GM20431 (cell line): ENCODE measurements around the gene ZNF75A.

ENCODE experiments used
- in situ Hi-C: fragments of 300-500 bp; cut with MseI, MboI; formaldehyde crosslinking; loops from one replicate; pipeline ENCODE4 v1.15.0; 2020; ENCODE audit warnings: low sequenced_read_pairs; ENCODE audit not compliant: unreplicated experiment

The ZNF75A gene

DNA sequence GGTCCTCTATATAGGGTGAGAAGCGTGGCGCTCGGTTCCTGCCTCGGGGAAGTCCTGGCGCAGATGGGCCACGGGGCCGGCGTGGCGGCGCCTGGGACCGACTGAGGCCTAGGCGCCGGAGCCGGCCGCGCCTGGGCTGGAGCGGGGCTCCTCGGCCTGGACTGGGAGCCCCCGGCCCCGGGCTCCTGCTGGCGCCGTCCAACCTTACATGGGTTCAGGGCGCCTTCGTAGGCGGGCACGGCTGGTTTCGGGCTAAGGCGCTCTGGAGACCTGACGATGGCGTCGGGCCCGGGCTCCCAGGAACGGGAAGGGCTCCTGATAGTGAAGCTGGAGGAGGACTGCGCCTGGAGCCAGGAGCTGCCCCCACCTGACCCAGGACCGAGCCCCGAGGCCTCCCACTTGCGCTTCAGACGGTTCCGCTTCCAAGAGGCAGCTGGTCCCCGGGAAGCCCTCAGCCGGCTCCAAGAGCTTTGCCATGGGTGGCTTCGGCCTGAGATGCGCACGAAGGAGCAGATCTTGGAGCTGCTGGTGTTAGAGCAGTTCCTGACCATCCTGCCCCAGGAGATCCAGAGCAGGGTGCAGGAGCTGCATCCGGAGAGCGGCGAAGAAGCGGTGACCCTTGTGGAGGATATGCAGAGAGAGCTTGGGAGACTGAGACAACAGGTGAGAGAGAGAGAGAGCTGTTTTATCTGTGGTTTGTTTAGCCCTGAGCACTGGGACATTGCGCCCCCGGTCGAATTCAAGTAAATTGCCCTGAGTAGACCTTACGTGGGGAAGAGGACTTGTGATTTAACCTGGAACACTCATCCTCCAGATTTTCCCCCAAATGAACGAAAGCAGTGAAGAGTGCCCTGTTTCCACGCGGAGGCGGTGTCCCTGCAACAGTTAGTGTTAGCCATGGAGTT is 21.5 kb upstream of the ZNF75A start:
- in situ Hi-C loops = no loop called here

DNA sequence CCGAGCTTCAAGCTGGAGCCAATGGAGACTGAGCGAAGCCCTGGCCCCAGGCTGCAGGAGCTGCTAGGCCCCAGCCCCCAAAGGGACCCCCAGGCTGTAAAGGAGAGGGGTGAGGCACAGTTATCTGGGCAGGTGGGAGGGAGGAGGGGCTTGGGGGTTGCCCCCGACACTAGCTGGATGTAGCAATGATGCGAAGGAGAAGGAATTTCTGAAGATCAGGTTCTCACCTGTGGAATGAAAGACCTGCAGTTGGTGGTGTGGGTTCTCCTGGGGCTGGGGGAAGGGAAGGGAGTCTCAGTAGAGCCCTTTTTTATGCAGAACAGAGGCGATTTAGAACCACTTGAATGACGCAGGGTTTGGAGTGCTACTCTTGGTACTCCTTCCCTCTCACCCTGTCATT is 20.2 kb upstream of the ZNF75A start:
- in situ Hi-C loops = no loop called here

DNA sequence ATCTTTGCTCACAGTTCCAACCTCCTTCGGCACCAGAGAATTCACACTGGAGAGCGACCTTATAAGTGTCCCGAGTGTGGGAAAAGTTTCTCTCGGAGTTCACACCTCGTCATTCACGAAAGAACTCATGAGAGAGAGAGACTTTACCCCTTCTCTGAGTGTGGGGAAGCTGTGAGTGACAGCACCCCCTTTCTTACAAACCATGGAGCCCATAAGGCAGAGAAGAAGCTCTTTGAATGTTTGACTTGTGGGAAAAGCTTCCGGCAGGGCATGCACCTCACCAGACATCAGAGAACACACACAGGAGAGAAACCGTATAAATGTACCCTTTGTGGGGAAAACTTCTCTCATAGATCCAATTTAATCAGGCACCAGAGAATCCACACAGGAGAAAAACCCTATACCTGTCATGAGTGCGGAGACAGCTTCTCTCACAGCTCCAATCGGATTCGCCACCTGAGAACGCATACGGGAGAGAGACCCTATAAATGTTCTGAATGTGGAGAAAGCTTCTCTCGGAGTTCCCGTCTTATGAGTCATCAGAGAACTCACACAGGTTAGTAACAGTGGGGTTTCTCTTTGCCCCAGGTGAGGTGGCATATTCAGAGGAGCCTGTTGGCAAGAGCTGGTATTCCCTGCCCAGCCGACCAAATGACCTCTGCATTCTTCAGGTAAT is 15.2 kb upstream of the ZNF75A start:
- in situ Hi-C loops = no loop called here

DNA sequence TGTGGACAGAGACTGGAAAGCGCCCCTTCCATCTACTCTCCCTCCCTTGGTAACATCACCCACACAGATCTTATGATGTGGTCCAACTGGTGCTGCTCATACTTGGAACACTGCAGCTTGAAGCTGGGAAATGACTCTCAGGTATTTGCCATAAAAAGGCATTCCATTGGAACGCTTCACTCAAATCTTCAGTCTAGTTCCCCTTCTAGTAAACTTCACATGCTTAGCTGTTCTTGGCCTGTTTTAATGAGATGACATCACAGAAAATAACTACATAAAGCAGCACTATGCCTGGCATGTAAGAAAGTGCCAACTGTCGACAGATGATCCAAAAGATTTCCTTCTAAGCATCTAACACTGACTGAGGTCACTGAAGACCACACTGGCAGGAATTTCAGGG is 12.7 kb upstream of the ZNF75A start:
- in situ Hi-C loops = no loop called here

DNA sequence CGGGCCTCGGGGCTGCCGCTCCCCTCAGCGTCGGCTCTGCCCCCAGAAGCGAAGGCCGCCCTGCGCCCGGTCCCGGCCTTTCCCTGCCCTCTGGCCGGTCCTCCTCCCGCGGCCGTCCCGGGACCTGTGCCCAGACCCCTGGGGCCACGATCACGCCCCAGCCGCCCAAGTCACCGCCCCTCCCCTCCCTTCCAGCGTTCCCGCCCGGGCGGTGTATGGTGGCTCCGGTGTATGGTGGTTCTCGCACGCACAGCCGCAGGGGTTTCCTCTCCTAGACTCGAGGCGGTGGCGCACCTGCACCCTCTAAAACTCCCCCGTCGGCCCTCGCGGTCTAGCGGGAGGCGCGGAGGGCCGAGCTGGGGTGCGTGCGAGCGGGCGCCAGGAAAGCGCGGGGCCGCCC is 10.1 kb upstream of the ZNF75A start:
- in situ Hi-C loops = no loop called here

DNA sequence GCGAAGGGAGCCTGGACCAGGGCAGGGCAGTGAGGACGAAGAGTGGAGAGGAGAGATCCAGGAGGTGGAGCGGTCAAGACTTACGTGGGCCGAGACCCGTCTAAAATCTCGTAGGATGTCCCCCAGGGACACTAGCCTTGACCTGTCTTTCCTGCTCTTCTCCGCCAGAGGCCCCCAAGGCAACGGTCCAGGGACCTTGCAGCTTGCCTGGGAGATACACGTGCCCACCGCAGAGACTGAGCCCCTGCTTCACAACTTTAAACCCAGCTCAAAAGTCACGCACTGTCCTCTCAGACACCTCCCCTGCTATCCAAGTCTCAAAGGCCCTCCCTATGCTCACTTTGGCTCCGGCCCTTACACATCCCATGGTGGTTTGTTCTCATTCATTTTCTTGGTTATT is 9.5 kb upstream of the ZNF75A start:
- in situ Hi-C loops = no loop called here

DNA sequence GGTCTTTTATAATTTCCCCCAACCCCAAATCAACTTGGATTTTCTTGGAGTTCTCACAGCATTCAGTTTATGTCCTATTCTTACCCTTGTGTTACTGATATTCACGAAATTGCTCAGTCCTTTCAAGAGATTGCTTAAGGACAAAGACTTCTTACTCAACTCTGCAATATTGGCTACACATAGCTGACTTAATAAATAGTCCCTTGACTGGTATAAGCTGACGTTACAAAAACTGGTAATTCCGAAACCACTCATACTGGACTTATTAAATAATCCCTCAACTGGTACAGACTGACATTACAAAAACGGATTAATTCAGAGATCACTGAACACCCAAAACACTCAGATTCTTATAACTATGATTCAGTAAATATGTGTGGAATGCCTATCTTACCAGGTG is 927 bp upstream of the ZNF75A start:
- in situ Hi-C loops = no loop called here

DNA sequence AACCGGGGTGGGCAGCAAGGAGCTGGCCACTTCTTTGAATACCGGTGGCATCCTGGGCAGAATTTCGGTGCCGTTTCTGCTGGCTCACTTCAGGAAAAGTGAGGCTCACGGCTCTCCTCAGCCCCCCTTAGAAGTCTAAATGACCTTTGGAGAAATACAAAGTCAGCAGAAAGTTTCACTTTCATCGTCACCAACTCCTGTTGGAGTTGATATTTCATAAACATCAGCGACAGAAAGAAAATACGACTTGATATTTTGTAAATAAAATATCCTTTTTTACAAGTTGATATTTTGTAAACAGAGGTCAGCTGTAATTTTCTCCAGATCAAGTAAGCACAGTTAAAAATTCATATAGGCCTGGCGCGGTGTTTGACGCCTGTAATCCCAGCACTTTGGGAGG is 781 bp downstream of the ZNF75A start:
- in situ Hi-C loops = no loop called here

DNA sequence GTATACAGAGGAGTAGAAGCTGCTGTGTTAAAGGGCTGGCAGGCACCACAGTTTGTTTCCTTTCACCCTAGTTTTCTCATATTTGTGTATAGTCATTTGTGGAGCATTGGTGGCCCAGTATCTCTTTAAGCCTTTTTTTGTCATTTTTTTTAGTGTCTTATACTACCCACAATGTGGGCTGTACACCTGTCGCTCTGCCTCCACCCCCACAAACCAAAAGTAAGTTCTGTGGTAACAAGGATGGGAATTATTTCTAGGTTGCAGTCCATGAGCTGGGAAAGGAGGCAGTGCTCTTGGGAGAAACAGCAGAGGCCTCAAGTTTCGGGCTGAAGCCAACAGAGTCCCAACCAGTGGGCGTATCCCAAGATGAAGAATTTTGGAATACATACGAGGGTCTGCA is 6.2 kb downstream of the ZNF75A start:
- in situ Hi-C loops = no loop called here

DNA sequence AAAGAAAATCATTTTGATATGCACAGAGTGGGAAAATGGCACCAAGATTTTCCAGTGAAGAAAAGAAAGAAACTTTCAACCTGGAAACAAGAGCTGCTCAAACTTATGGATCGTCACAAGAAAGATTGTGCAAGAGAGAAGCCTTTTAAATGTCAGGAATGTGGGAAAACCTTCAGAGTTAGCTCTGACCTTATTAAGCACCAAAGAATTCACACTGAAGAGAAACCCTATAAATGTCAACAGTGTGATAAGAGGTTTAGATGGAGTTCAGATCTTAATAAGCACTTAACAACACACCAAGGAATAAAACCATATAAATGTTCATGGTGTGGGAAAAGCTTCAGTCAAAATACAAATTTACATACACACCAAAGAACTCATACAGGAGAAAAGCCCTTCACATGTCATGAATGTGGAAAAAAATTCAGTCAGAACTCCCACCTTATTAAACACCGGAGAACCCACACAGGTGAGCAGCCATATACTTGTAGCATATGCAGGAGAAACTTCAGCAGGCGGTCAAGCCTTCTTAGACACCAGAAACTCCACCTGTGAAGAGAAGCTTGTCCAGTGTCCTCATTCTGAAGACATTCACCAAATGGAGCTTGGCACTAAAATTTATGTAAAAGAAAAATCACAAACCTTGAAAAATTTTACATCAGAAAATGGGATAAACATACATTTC is 12.2 kb downstream of the ZNF75A start:
- in situ Hi-C loops = no loop called here

DNA sequence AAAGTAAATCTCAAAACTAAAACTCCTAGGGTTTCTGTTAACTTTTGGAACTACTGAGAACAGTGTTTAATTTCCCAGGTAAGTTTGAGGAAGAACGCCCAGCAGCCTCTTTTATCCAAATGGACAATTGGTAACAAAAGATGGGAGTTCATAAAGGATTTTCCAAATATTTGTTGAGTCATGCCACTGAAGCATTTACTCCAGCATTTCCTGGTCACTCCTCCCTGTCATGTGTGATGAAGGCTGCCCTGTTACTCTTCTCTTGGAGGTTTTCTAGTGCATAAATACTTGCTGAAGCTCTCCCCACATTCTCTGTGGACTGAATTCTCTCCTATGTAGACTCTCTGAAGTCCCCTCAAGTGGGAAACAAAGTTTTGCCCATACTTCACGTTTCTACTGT is 16.5 kb downstream of the ZNF75A start:
- in situ Hi-C loops = no loop called here

DNA sequence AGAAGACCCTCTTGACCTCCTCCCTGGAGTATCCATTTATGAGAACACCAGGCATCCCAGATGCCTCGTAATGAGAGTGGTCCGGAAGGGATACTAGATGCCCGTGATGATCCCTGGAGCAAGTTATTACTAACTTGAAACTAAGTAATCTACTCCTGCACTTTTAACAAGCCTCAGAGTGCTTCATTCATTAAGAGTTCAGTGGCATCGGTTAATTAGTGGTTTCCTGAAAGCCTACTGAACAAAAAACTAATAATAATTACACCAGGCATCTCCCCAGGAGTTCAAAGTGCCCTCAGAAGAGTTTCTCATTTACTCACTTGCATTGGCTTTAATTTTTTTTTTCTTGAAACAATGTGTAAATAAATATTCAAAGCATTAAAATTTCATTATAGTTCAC is 22.2 kb downstream of the ZNF75A start:
- in situ Hi-C loops = no loop called here

DNA sequence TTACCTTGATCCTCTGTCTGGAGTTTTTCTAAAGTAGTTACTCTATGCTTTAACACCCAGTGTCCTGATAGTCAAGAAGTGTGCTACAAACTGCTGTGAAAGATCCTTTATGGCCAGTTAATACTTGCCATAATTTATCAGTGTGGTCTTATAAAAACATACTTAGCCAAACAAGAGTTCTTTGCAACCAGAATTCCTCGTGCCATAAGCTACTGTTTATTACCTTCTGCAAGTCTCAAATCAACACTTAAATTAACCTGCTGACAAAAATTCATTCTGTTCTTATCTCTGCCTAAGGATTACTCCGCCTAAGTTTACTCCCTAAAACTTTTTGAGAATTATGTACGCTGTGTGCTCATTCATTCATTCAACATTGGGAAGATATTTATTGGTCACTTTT is 22.8 kb downstream of the ZNF75A start:
- in situ Hi-C loops = no loop called here

DNA sequence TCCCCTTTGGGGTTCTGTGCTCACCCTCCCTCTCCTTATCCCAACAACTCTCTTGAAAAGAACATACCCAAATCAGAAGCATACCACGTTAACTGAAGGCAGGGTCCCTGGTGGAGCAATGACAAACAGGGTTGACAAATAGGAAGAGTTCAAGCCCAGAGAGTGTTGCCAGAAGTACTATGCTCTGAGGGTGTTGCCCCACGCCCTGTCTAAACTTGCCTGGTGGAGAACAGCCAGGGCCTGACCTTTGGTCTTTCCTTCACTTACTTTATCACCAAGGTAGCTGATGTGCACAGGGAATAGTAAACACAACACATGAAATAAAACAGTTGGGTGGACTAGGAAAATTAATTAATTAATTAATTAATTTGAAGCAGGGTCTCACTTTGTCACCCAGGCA is 23.3 kb downstream of the ZNF75A start:
- in situ Hi-C loops = no loop called here

DNA sequence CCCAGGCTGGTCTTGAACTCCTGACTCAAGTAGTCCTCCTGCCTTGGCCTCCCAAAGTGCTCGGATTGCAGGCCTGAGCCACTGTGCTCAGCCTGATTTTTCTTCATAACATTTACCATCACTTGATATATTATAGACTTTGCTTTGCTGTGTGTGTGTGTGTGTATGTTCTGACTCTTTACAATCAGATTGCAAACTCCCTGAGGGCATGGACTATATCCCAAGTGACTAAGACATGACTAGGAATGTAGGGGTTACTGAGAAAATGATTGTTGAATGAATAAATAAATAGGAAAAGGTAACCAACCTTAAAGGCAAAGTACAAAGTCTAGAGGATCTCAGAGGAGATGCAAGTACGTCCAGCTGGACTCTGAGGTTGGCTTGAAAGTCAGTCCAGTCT is 40.7 kb downstream of the ZNF75A start:
- in situ Hi-C loops = no loop called here

DNA sequence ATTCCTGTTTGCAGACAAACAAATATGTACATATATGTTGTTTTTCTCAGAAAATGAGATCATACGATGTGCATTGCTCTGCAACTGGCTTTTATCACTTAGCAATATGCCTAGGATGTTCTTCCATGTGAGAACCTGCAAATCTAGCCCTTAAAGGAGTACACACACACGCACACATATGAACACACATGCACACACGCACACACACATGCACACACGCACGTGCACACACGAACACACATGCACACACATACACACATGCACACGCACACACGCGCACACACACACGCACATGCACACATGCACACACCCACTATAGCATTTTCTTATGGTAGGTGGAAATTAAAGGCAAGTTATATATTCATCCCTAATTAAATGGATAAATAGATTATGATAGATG is 42.3 kb downstream of the ZNF75A start:
- in situ Hi-C loops = no loop called here

DNA sequence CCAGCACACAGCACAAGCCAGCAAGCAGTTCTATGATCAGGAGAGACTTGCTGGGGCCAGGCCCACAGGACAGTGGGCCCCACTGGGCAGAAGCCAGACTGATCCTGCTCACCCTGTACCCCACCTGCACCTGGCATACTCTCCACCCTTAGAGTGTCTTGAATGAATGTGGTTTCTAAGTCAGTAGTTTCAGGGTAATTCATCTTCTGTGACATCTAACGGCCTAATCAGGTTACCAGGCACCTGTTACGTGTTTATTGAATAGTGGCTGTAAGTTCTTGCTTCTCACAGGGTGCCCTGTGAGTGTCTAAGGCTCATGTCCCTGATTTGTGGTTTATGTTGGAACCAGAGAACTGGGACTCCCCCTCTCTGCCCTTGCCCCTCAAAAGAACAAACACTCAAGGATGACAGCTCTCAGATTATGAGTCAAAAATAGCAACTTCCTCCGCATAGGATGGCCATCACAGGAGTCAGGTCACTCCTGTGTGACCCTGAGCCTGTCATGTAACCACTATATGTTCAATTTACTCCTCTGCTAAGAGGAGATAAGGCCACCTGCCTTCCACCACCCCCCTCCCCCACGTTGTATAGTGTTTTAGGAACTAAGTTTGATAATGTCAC is 43.4 kb downstream of the ZNF75A start:
- in situ Hi-C loops = no loop called here

DNA sequence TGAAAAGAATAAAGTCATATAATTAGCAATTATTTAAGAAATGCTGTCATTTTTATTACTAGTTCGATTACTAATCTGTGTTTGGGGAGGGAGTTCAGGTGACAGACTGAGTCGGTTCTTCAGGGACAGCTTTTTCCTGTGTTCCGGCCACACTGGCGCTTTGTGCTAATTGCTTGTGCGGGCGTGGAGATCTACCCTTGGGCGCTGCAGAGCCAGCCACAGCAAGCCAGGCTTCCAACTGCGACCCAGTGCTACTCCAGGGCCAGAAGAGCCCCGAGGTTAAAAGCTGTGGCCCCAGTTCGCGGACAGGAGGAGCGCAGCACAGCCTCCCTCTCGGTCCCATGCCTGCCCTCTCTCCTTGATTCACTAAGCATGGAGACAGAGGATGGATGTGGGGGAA is 43.9 kb downstream of the ZNF75A start:
- in situ Hi-C loops = no loop called here

DNA sequence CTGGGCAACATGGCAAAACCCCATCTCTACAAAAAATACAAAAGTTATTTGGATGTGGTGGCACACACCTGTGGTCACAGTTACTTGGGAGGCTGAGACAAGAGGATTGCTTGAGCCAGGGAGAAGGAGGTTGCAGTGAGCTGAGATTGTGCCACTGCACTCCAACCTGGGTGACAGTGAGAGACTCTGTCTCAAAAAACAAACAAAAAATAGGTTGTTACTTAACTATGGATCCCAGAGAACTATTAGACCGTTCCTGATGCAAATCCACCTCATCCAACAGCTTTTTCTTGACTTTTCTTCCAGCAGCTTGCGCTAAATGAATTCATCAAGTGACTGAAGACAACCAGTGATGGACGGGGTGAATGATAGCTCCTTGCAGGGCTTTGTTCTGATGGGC is 50.3 kb downstream of the ZNF75A start, which contains the start of gene OR2C1:
OR2C1 (plus strand) TSS at position 301 of the 400 bp plus-strand sequence; CDS start at position 353, 52 bp downstream.
- in situ Hi-C loops = no loop called here

DNA sequence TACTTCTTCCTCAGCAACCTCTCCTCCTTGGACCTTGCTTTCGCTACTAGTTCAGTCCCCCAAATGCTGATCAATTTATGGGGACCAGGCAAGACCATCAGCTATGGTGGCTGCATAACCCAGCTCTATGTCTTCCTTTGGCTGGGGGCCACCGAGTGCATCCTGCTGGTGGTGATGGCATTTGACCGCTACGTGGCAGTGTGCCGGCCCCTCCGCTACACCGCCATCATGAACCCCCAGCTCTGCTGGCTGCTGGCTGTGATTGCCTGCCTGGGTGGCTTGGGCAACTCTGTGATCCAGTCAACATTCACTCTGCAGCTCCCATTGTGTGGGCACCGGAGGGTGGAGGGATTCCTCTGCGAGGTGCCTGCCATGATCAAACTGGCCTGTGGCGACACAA is 50.8 kb downstream of the ZNF75A start:
- in situ Hi-C loops = no loop called here

DNA sequence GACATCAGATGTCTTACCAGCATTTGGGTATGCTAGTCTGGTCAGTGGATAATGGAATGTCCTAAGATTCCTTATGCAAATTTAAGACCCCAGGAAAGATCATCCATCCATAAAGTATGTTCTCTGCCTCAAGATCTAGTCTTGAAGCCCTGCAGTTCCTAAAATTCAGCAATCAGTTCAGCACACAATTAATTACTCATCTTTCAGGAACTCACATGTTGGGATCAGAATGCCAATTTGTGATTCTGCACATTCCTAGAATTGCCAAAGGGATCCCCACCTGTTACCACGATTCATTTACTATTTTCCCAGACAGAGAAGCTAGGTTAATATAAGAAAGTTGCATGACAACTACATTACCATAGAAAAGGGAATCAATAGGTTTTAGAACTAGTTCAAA is 53.6 kb downstream of the ZNF75A start:
- in situ Hi-C loops = no loop called here
